SK-N-SH (cell line): ENCODE results near the gene RHAG. TPM values are rescaled to one million over a fixed set of nuclear protein-coding genes. Genes with fewer than 3 reads are reported as not detected.

Experiments used
- CTCF ChIA-PET: fragments of 300-600, 350-600 bp; formaldehyde crosslinking; extraction: SDS; loops from one replicate; lab custom pipeline; 2021; lab: Yijun Ruan, JAX
- POLR2A ChIA-PET: fragments of 350-600 bp; sonication (Branson Sonifier 250); formaldehyde crosslinking; extraction: SDS; loops from one replicate; lab custom pipeline; 2020; ENCODE audit warnings: antibody characterized with exemption, inconsistent platforms; lab: Yijun Ruan, JAX
- DNase-seq: peaks from one replicate; pipeline ENCODE4 v3.0.0; 2012
- H2AFZ ChIP-seq: fragments of 200-600 bp; sonication (generic); 2 replicates; pipeline ENCODE4 v1.8.1; 2016; ENCODE audit warnings: antibody characterized with exemption, mild to moderate bottlenecking, low read depth
- H3F3A ChIP-seq: fragments of 200-600 bp; sonication (generic); replicated peaks from 2 replicates; pipeline ENCODE3; 2016; ENCODE audit warnings: antibody characterized with exemption, mild to moderate bottlenecking; ENCODE audit not compliant: insufficient read depth
- H3K27ac ChIP-seq, 2 experiments: fragments of 200-500 bp in 1 of 2; fragments of 200-600 bp in 1 of 2; sonication (Bioruptor generic) in 1 of 2; sonication (generic), shearing (Covaris generic) in 1 of 2; 2 replicates each; pipeline versions ENCODE4 v1.5.1 to v1.6.1; 2014 to 2016; ENCODE audit warnings: low read depth in 2 of 2, inconsistent platforms in 1 of 2, low read length in 1 of 2, mild to moderate bottlenecking in 1 of 2, mixed read lengths in 1 of 2
- H3K27me3 ChIP-seq: fragments of 200-600 bp; sonication (generic), shearing (Covaris generic); 2 replicates; pipeline ENCODE4 v1.6.1; 2016; ENCODE audit warnings: mixed run types; ENCODE audit not compliant: insufficient read depth
- H3K36me3 ChIP-seq, 2 experiments: fragments of 200-500 bp in 1 of 2; fragments of 200-600 bp in 1 of 2; sonication (Bioruptor generic) in 1 of 2; sonication (generic) in 1 of 2; replicated peaks in 1 of 2; 2 replicates each; pipeline versions ENCODE3 to v1.5.1; 2014 to 2016; ENCODE audit warnings: low read length in 1 of 2, mild to moderate bottlenecking in 1 of 2; ENCODE audit not compliant: insufficient read depth in 2 of 2, control insufficient read depth in 1 of 2
- H3K4me1 ChIP-seq, 2 experiments: fragments of 200-500 bp in 1 of 2; fragments of 200-600 bp in 1 of 2; sonication (Bioruptor generic) in 1 of 2; sonication (generic), shearing (Covaris generic) in 1 of 2; 2 replicates each; pipeline versions ENCODE4 v1.5.1 to v1.6.1; 2014 to 2016; ENCODE audit warnings: low read depth in 1 of 2, low read length in 1 of 2, mixed run types in 1 of 2; ENCODE audit not compliant: insufficient read depth in 2 of 2, control insufficient read depth in 1 of 2
- H3K4me2 ChIP-seq: fragments of 200-600 bp; sonication (generic), shearing (Covaris generic); 2 replicates; pipeline ENCODE4 v1.6.1; 2017; ENCODE audit warnings: mixed run types
- H3K4me3 ChIP-seq, 2 experiments: fragments of 200-500 bp in 1 of 2; fragments of 200-600 bp in 1 of 2; sonication (Bioruptor generic) in 1 of 2; sonication (generic), shearing (Covaris generic) in 1 of 2; 2 replicates each; pipeline versions ENCODE4 v1.5.1 to v1.8.1; 2014 to 2016; ENCODE audit warnings: low read depth in 2 of 2, inconsistent platforms in 1 of 2, low read length in 1 of 2, mild to moderate bottlenecking in 1 of 2, mixed read lengths in 1 of 2, moderate library complexity in 1 of 2
- H3K79me2 ChIP-seq: fragments of 200-600 bp; sonication (generic); 2 replicates; pipeline ENCODE4 v1.8.1; 2017; ENCODE audit warnings: mild to moderate bottlenecking; ENCODE audit not compliant: insufficient read depth
- H3K9ac ChIP-seq: fragments of 200-600 bp; sonication (generic); 2 replicates; pipeline ENCODE4 v1.6.1; 2017; ENCODE audit warnings: mixed run types
- H3K9me2 ChIP-seq: fragments of 200-600 bp; sonication (generic); 2 replicates; pipeline ENCODE4 v1.6.1; 2017; ENCODE audit warnings: mixed run types
- H3K9me3 ChIP-seq: fragments of 200-600 bp; sonication (generic); 2 replicates; pipeline ENCODE4 v1.6.1; 2017; ENCODE audit warnings: mixed run types, mild to moderate bottlenecking, moderate library complexity
- H4K20me1 ChIP-seq: fragments of 200-600 bp; sonication (generic); 2 replicates; pipeline ENCODE4 v1.6.1; 2017; ENCODE audit warnings: mild to moderate bottlenecking, mixed run types; ENCODE audit not compliant: insufficient read depth
- EZH2phosphoT487 ChIP-seq: fragments of 200-600 bp; sonication (generic); IDR thresholded peaks from 2 replicates; pipeline ENCODE4 v1.6.1; 2017; ENCODE audit warnings: low read depth, mixed run types, mild to moderate bottlenecking, antibody characterized with exemption, moderate library complexity, borderline replicate concordance
- FOXJ3 ChIP-seq: sonication (generic); formaldehyde crosslinking; IDR thresholded peaks from 2 replicates; pipeline ENCODE4 v1.5.1; 2020; ENCODE audit warnings: mild to moderate bottlenecking, missing genetic modification reagents
- FOXM1 ChIP-seq: IDR thresholded peaks from 2 replicates; pipeline ENCODE4 v1.4.0; 2012; ENCODE audit warnings: low read depth, mild to moderate bottlenecking
- GABPA ChIP-seq: IDR thresholded peaks from 2 replicates; pipeline ENCODE4 v1.4.0; 2012; ENCODE audit warnings: low read depth, mild to moderate bottlenecking
- MAX ChIP-seq: IDR thresholded peaks from 2 replicates; pipeline ENCODE4 v1.4.0; 2012; ENCODE audit warnings: low read depth
- MEF2A ChIP-seq: IDR thresholded peaks from 2 replicates; pipeline ENCODE4 v1.4.0; 2012; ENCODE audit warnings: low read depth, borderline replicate concordance
- MXI1 ChIP-seq: IDR thresholded peaks from 2 replicates; pipeline ENCODE4 v1.6.1; 2012; ENCODE audit warnings: mild to moderate bottlenecking, low read depth, low read length, improper control_type of control experiment
- RAD21 ChIP-seq: IDR thresholded peaks from 2 replicates; pipeline ENCODE4 v1.6.1; 2012; ENCODE audit warnings: mild to moderate bottlenecking, low read length
- RXRA ChIP-seq: IDR thresholded peaks from 2 replicates; pipeline ENCODE4 v1.4.0; 2012; ENCODE audit warnings: low read depth, mild to moderate bottlenecking, borderline replicate concordance
- SMC3 ChIP-seq: IDR thresholded peaks from 2 replicates; pipeline ENCODE4 v1.6.1; 2012; ENCODE audit warnings: low read depth, low read length, improper control_type of control experiment
- whole genome bisulfite sequencing: methylation state at CpG from one replicate; pipeline ENCODE4 v1.1.6; 2017; ENCODE audit warnings: low lambda C conversion rate; 5-methylcytosine and 5-hydroxymethylcytosine counted together
- polyA plus RNA-seq, 3 experiments: library from polyadenylated mRNA; depleted of rRNA; stranded (reverse); fragments of >200 nt; gene quantifications; 2 replicates each; pipeline ENCODE4 v1.2.3, GENCODE V29; 2012
- TF ChIP-seq, protein P1 (sequence below): fragments of 150-350 bp; IDR thresholded peaks from 2 replicates; pipeline ENCODE4 v1.6.1; 2017; ENCODE audit warnings: antibody characterized with exemption, low read length, low read depth, borderline replicate concordance

The RHAG gene
- polyA plus RNA-seq, 1 of the 3 experiments (the other 2 are of a cell fraction): not detected

GRCh38 chr6:49653942-49654341, 17.3 kb upstream of the RHAG start (continued):
- TF ChIP-seq MXI1 (no peak), FOXJ3 (no peak)

GRCh38 chr6:49653438-49653837, 16.8 kb upstream of the RHAG start:
- Histone ChIP-seq H4K20me1 (no peaks in the 10 kb centered on the region), H3K79me2 (no peaks in the 10 kb centered on the region), H3K9me3 (no peaks in the 10 kb centered on the region), H3K4me2 (no peak overlapping the region), H3K9me2 (no peaks in the 10 kb centered on the region), H3K9ac (no peak overlapping the region), H3F3A (no peaks in the 10 kb centered on the region), H3K4me3 (no peak overlapping the region), H3K27ac (no peak overlapping the region), H2AFZ (no peak overlapping the region), H3K36me3 (no peaks in the 10 kb centered on the region), H3K27me3 (no peaks in the 10 kb centered on the region), H3K4me1 (no peaks in the 10 kb centered on the region)
- DNase-seq: no peak
- ChIA-PET POLR2A (no interaction called here), CTCF (no interaction called here)
- 9% methylated on average over 2 of the region's 2 CpGs for WGBS
- no peak for TF ChIP-seq FOXJ3
- no peak for TF ChIP-seq FOXM1

GRCh38 chr6:49651239-49651638, 14.6 kb upstream of the RHAG start:
- Histone ChIP-seq H2AFZ (no peak overlapping the region), H3K79me2 (no peaks in the 10 kb centered on the region), H3K27ac (no peak overlapping the region), H3K9me3 (no peaks in the 10 kb centered on the region)
- CTCF ChIA-PET: interaction anchor here (1.3 kb wide), 1 partner anchor 28 kb away, joined by 5 read pairs; no protein-coding TSS in a partner anchor
- WGBS: 0% methylated on average over 2 of the region's 2 CpGs
- TF ChIP-seq RAD21: no peak
- no peak for TF ChIP-seq EZH2phosphoT487
- TF ChIP-seq, all 33 proteins: peak for 0
- no peak overlapping the region for H3K4me2 ChIP-seq
- POLR2A ChIA-PET: no interaction called here
- H4K20me1 ChIP-seq: no peaks in the 10 kb centered on the region
- H3K27me3 ChIP-seq: no peaks in the 10 kb centered on the region
- H3K4me3 ChIP-seq: no peak overlapping the region
- no peak for DNase-seq
- H3K36me3 ChIP-seq: no peaks in the 10 kb centered on the region
- no peak overlapping the region for H3K9ac ChIP-seq
- no peaks in the 10 kb centered on the region for H3F3A ChIP-seq
- no peaks in the 10 kb centered on the region for H3K9me2 ChIP-seq
- H3K4me1 ChIP-seq: no peaks in the 10 kb centered on the region

DNA sequence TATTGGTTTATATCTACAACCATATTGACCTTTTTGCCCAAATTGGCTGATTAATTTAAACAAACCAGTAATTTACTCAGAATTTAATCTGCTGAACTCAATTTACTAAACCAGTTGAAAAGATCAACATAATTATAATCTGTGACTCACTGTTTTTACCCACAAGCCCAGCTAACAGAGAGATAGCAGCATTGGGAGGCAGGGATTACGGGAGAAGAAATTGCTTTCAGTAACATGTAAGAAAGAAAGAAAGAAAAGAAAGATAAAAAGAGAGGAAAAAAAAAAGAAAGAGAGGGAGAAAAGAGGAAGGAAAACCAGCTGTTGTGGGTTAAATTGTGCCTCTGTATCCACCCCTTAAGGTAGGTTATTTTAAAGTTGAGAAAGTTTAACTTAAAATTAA, 13.3 kb upstream of the RHAG start:
- 11% methylated on average over 1 of the region's 1 CpG for WGBS
- no peak overlapping the region for H3K9ac ChIP-seq
- DNase-seq: no peak
- H3K4me1 ChIP-seq: no peaks in the 10 kb centered on the region
- ChIA-PET CTCF (interaction anchor here (1.0 kb wide), 1 partner anchor 12 kb away, joined by 3 read pairs; no protein-coding TSS in a partner anchor), POLR2A (no interaction called here)
- no peaks in the 10 kb centered on the region for H3K9me2 ChIP-seq
- 0 out of 2 replicates have a peak overlapping the region, but pooled peaks have one; percentile 41 for H2AFZ ChIP-seq
- no peaks in the 10 kb centered on the region for H3K9me3 ChIP-seq
- TF ChIP-seq, protein P1, sequence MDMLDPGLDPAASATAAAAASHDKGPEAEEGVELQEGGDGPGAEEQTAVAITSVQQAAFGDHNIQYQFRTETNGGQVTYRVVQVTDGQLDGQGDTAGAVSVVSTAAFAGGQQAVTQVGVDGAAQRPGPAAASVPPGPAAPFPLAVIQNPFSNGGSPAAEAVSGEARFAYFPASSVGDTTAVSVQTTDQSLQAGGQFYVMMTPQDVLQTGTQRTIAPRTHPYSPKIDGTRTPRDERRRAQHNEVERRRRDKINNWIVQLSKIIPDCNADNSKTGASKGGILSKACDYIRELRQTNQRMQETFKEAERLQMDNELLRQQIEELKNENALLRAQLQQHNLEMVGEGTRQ: no peak
- TF ChIP-seq MEF2A (no peak), GABPA (no peak), MAX (no peak), RXRA (no peak), SMC3 (no peak)
- H3K27ac ChIP-seq: no peak overlapping the region
- H3K36me3 ChIP-seq: no peaks in the 10 kb centered on the region
- no peaks in the 10 kb centered on the region for H4K20me1 ChIP-seq
- H3K4me3 ChIP-seq: no peak overlapping the region
- H3K79me2 ChIP-seq: no peaks in the 10 kb centered on the region
- H3K27me3 ChIP-seq: no peaks in the 10 kb centered on the region
- H3F3A ChIP-seq: no peaks in the 10 kb centered on the region
- H3K4me2 ChIP-seq: no peak overlapping the region
